Bronchus fibroblast of lung (primary cell): ENCODE results near the gene POGLUT3. TPM values are rescaled to one million over a fixed set of nuclear protein-coding genes. Genes with fewer than 3 reads are reported as not detected.

Experiments
- total RNA-seq: library from RNA; depleted of rRNA; stranded (reverse); fragments of >200 nt; gene quantifications from 2 replicates; pipeline ENCODE4 v1.2.3, GENCODE V29; 2015

POGLUT3 gene, protein sequence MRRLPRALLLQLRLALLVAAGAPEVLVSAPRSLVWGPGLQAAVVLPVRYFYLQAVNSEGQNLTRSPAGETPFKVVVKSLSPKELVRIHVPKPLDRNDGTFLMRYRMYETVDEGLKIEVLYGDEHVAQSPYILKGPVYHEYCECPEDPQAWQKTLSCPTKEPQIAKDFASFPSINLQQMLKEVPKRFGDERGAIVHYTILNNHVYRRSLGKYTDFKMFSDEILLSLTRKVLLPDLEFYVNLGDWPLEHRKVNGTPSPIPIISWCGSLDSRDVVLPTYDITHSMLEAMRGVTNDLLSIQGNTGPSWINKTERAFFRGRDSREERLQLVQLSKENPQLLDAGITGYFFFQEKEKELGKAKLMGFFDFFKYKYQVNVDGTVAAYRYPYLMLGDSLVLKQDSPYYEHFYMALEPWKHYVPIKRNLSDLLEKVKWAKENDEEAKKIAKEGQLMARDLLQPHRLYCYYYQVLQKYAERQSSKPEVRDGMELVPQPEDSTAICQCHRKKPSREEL
- total RNA-seq, result 32.4 and 33.0 TPM in 2 replicates

DNA sequence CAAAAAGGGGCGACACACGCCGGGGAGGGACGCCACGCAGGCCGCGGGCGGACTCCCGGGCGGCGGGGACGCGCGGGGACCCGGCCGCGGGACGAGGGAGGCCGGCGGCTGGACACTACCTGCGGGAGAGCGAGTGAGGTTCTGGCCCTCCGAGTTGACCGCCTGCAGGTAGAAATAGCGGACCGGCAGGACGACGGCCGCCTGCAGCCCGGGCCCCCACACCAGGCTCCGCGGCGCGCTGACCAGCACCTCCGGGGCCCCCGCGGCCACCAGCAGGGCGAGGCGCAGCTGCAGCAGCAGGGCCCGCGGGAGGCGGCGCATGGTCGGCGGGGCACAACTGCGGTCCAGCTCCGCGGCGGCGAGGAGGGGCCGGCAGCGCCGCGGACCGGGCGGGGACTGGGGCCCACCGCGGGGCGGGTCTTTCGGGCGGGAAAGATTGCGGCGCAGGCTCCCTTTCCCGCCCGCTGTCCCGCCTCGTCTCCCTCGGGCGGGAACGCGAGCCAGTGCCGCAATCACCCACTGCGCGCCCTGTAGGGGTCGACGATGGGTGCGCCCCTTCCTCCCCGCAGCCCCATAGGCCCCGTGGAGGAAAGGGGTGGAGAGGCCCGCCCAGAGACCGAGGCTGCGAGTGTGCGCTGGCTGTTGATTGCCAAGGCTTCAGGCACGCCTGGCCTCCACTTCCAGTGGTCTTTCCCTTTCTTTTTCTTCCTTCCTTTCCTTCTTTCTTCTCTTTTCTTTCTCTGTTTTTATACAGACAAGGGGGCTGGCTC lies at the start of gene POGLUT3:
POGLUT3 (minus strand) TSS at position 339 of the 770 bp plus-strand sequence; CDS start at position 321, 18 bp downstream.

DNA sequence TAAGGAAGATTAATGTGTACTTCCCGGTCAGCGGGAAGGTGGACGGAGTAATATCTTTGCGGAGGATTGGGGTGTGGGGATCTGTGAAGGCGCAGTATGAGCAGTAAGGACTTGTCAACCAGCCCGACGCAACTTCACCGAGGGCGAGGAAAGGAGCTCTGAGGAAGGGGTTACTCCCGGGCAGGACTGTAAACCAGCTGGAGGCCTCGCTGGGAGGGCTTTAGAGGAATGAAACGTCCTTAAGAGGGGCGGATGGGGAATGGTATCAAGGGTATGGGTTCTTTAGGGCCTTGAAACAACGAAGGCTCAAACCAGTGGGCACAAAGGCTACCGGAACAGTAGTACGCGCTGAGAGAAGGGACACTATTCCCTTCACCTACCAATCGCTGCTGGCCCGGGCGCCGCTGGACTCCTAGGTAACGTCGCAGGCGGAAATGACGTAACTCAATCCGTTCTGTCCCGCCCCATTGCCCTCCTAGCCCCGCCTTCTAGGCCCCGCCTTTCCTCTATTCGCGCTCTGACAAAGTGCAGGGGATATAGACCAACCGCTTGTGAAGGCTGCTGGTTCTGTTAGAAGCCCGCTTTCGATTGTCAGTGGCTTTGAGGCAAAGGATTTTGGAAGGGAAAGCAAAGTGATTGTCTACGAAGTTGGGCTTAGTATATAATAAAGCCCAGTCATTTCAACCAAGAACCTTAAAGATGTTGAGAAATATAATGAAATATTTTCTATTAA lies 30.9 kb downstream of the POGLUT3 start, which contains the start of gene C11orf65:
C11orf65 (minus strand) TSS at position 439 of the 733 bp plus-strand sequence. CDS start 5,970 bp downstream, outside the sequence.

Other genes with a start within 250 kb of the POGLUT3 start
- 0.34 and 0.89 TPM in 2 replicates for gene C11orf65, start 30.9 kb downstream of the POGLUT3 start, total RNA-seq
- gene EXPH5, start 95.4 kb upstream of the POGLUT3 start, total RNA-seq, result 0.50 and 0.59 TPM in 2 replicates
- 20.7 and 24.7 TPM in 2 replicates for gene DDX10, start 166.7 kb upstream of the POGLUT3 start, total RNA-seq